Kasumi-1 (cell line): ENCODE measurements around the gene NR1D1.
"Not testable (repeated sequence)": the region's sequence is repeated elsewhere in the genome, so short reads cannot be mapped to it uniquely, and the experiment has no call there.

Experiments used
- DNase-seq, 2 experiments: peaks; one replicate each; lab custom pipeline; 2025; lab: John Stamatoyannopoulos, UW

The NR1D1 gene

DNA sequence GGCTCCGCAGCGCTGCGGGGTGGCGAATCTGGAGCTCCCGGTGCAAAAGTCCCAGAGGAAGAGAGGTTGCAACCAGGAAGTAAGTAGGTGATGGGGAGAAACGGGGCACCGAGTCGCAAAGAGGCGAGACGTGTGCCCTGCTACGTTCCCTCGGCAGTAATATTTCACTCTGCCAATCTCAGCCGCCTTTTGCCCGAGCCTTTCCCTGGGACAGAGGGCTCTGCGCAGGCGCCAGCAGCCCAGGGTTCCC, at the start of gene NR1D1:
Gene NR1D1 (minus strand): TSS at position 171 of the 250 bp plus-strand sequence. CDS start 495 bp downstream, outside the sequence.
- no peak for DNase-seq

- DNase-seq = no peak
These were observed 48.1 kb upstream of the NR1D1 start for GRCh38 chr17:40148527-40148926.

GRCh38 chr17:40145476-40145875, 45.1 kb upstream of the NR1D1 start:
- no peak for DNase-seq

DNA sequence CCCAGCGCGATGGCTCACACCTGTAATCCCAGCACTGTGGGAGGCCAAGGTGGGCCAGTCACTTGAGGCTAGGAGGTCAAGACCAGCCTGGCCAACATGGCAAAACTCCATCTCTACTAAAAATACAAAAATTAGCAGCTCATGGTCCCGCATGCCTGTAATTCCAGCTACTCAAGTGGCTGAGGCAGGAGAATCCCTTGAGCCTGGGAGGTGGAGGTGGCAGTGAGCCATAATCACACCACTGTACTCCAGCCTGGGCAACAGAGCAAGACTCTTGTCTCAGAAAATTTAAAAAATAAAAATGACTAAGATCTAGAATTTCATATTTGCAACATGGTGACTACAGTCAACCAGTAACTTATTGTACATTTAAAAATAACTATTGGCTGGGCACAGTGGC, 42.8 kb upstream of the NR1D1 start:
- not testable (repeated sequence) for DNase-seq

GRCh38 chr17:40139566-40140058, 39.2 kb upstream of the NR1D1 start:
- DNase-seq = peak in 1 of 2 experiments; percentile 58

GRCh38 chr17:40135817-40136216, 35.4 kb upstream of the NR1D1 start:
- peak in 1 of 2 experiments; percentile 24 for DNase-seq

- no peak for DNase-seq
These were observed 33.8 kb upstream of the NR1D1 start for GRCh38 chr17:40134184-40134583.

GRCh38 chr17:40130352-40131042, 30.1 kb upstream of the NR1D1 start:
- peak; percentile 73 to 81 for DNase-seq

DNA sequence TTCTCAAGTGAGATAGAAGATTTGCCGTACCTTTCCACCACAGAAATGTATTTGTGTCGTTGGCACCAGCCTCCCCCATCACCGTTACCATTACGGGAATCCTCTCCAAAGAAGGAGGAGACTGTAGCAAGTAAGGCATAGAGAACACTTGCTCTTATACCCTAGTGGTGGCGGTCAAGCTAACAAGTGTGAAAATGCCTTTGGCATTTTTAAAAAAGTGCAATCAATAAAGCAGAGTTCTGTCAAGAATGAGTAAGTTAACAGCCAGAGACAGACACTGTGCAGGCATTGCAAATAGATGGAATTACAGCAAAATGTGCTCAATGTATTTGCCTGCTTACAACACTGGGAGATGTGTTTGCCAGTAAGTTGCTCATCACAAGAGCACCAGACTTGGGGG, 29.1 kb upstream of the NR1D1 start:
- DNase-seq = no peak

GRCh38 chr17:40124279-40125141, 24.1 kb upstream of the NR1D1 start:
- DNase-seq = no peak

DNA sequence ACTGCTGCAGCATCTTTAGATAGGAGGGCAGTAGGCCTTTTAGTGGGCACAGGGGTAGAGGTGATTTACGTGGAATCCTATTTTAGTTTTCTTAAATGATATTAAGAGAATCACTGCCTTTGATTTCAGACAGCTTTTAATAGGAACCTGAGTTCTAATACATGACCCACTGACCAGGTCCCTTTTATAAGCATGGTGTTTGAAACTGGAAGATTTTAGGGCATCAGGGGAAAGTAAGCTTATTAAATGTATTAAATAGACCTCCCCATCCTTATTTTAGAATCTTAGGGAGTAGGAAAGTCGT, 23.4 kb upstream of the NR1D1 start:
- no peak for DNase-seq

DNA sequence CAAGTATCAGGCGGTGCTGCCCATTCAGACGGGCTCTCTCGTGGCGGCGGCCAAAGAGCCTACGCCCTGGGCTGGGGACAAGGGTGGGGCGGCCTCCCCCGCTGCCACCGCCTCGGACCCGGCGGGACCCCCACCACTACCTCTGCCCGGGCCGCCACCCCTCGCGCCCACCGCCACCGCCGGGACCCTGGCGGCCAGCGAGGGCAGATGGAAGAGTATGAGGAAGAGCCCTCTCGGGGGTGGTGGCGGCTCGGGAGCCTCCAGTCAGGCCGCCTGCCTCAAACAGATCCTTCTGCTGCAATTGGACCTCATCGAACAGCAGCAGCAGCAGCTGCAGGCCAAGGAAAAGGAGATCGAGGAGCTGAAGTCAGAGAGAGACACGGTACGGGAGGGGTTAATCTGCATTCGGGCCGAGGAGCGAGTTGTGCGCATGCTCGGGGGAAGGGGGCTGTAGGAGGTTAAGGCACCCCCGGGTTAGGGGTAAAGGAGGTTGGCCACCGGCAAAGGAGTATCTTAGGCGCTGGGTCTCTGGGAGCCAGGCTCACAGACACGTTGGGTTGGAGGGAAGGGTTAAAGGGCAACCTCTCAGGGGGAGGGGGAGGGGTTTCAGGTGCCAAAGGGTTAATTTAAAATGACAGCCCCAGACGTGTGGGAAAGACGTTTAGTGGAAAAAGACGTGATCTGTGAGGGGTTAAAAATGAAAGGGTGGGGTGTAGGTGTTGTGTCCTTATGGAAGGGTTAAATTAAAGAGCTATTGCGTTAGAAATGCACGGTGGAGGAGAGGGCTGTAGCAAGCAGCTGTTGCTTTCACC, 22.8 kb upstream of the NR1D1 start:
- peak; percentile 51 to 56 for DNase-seq

- no peak for DNase-seq
These were observed 22.0 kb upstream of the NR1D1 start for GRCh38 chr17:40122136-40122998.

GRCh38 chr17:40121181-40122135, 21.1 kb upstream of the NR1D1 start, which contains the start of gene MSL1:
MSL1 (plus strand) TSS chr17:40121971; CDS start chr17:40122613, 642 bp downstream.
- peak; percentile 54 to 60 for DNase-seq

DNA sequence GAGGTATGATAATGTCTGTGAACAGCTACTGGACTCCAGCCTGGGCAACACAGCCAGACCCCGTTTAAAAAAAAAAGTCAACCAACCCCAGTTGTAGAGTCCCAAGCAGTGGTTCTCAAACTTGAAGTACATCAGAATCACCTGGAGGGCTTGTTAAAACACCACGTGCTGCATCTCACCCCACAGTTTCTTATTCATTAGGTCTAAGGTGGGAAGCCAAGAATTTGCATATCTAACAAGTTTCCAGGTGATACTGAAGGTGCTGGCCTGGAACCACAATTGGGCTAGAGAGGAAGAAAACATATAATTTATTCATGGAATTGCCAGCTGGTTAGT, 14.7 kb upstream of the NR1D1 start:
- no peak for DNase-seq

GRCh38 chr17:40113907-40114245, 13.5 kb upstream of the NR1D1 start:
- no peak for DNase-seq

- peak; percentile 97 to 98 for DNase-seq
These were observed 12.9 kb upstream of the NR1D1 start for GRCh38 chr17:40113110-40113906.

- DNase-seq = no peak
These were observed 12.3 kb upstream of the NR1D1 start for GRCh38 chr17:40112718-40113109.

GRCh38 chr17:40112191-40112711, 11.9 kb upstream of the NR1D1 start:
- DNase-seq = no peak
